Dendritic cell treated with granulocyte-macrophage colony-stimulating factor and Interleukin-4, amounts not matched to agents 40 ng/mL and 50 ng/mL, for 4 days (primary cell): ENCODE results near the gene OR52N2.

Source experiments
- H3K27ac Mint-ChIP-seq: one replicate; pipeline ENCODE4 v1.8.0; 2022; ENCODE audit warnings: mild to moderate bottlenecking, mixed read lengths
- H3K27me3 Mint-ChIP-seq: one replicate; pipeline ENCODE4 v1.8.0; 2022; ENCODE audit warnings: mild to moderate bottlenecking, mixed read lengths
- H3K36me3 Mint-ChIP-seq: one replicate; pipeline ENCODE4 v1.8.0; 2022; ENCODE audit warnings: low read depth, mixed read lengths
- H3K4me1 Mint-ChIP-seq: one replicate; pipeline ENCODE4 v1.8.0; 2022; ENCODE audit warnings: low read depth, mixed read lengths
- H3K4me3 Mint-ChIP-seq: one replicate; pipeline ENCODE4 v1.8.0; 2022; ENCODE audit warnings: mild to moderate bottlenecking, moderate library complexity, mixed read lengths
- H3K9me3 Mint-ChIP-seq: one replicate; pipeline ENCODE4 v1.8.0; 2022; ENCODE audit warnings: mixed read lengths
- intact Hi-C: fragments of 100-400 bp; cut with micrococcal nuclease; formaldehyde crosslinking; loops from one replicate; pipeline ENCODE4 v1.15.0; 2022

The OR52N2 gene

GRCh38 chr11:5808500-5809121 is at the start of gene OR52N2:
TSS of gene OR52N2 (plus strand) at chr11:5808924. CDS start at chr11:5820336, 11,412 bp downstream.
- Mint-ChIP-seq H3K36me3 (no peaks in the 10 kb centered on the region), H3K4me3 (peak within 1 kb of the TSS; percentile 73), H3K27ac (peak within 1 kb of the TSS; percentile 22), H3K9me3 (peaks cover 11% of the 10 kb centered on the region), H3K4me1 (peaks cover 12% of the 10 kb centered on the region), H3K27me3 (no peaks in the 10 kb centered on the region)
- intact Hi-C loops: loop anchor here (1.0 to 10.0 kb wide), 5 partner anchors 208 to 1174 kb away; partner anchors contain the start of genes OR51D1 and OR51V1

GRCh38 chr11:5767056-5767455 is 41.7 kb upstream of the OR52N2 start:
- Mint-ChIP-seq H3K4me3 (no peak overlapping the region), H3K9me3 (no peaks in the 10 kb centered on the region), H3K27me3 (no peaks in the 10 kb centered on the region), H3K27ac (no peak overlapping the region), H3K36me3 (no peaks in the 10 kb centered on the region), H3K4me1 (no peaks in the 10 kb centered on the region)
- intact Hi-C loops: no loop called here

GRCh38 chr11:5783255-5783654 is 25.5 kb upstream of the OR52N2 start, which contains the start of gene OR52N5:
TSS of gene OR52N5 (minus strand) at chr11:5783355. CDS start at chr11:5778634, 4,721 bp downstream.
- intact Hi-C loops: no loop called here
- no peaks in the 10 kb centered on the region for H3K4me1 Mint-ChIP-seq

GRCh38 chr11:5791165-5791564 is 17.6 kb upstream of the OR52N2 start, which contains the start of gene OR52N1:
TSS of gene OR52N1 (minus strand) at chr11:5791265. CDS start at chr11:5788816, 2,449 bp downstream.
- H3K9me3 Mint-ChIP-seq: no peaks in the 10 kb centered on the region
- H3K27me3 Mint-ChIP-seq: no peaks in the 10 kb centered on the region
- intact Hi-C loops: loop anchor here (10.0 kb wide), 1 partner anchor 46 kb away; no protein-coding TSS in a partner anchor

More at GRCh38 chr11:5783255-5783654, 25.5 kb upstream of the OR52N2 start, which contains the start of gene OR52N5:
- no peaks in the 10 kb centered on the region for H3K27me3 Mint-ChIP-seq
- no peak within 1 kb of the TSS for H3K4me3 Mint-ChIP-seq
- no peaks in the 10 kb centered on the region for H3K36me3 Mint-ChIP-seq
- H3K9me3 Mint-ChIP-seq: no peaks in the 10 kb centered on the region
- no peak within 1 kb of the TSS for H3K27ac Mint-ChIP-seq

GRCh38 chr11:5796541-5796940 is 12.2 kb upstream of the OR52N2 start:
- H3K4me3 Mint-ChIP-seq: no peak overlapping the region
- H3K4me1 Mint-ChIP-seq: no peaks in the 10 kb centered on the region
- H3K9me3 Mint-ChIP-seq: no peaks in the 10 kb centered on the region
- no peaks in the 10 kb centered on the region for H3K36me3 Mint-ChIP-seq
- H3K27me3 Mint-ChIP-seq: no peaks in the 10 kb centered on the region
- H3K27ac Mint-ChIP-seq: no peak overlapping the region
- intact Hi-C loops: loop anchor here (10.0 kb wide), 1 partner anchor 52 kb away; no protein-coding TSS in a partner anchor

More at GRCh38 chr11:5791165-5791564, 17.6 kb upstream of the OR52N2 start, which contains the start of gene OR52N1:
- Mint-ChIP-seq H3K27ac (no peak within 1 kb of the TSS), H3K4me3 (no peak within 1 kb of the TSS), H3K36me3 (no peaks in the 10 kb centered on the region), H3K4me1 (no peaks in the 10 kb centered on the region)

- no peaks in the 10 kb centered on the region for H3K27me3 Mint-ChIP-seq
- peaks cover under 1% of the 10 kb centered on the region for H3K4me1 Mint-ChIP-seq
- intact Hi-C loops: loop anchor here (10.0 kb wide), 3 partner anchors 599 to 1169 kb away; partner anchors contain the start of genes OR51D1 and OR51V1
- peaks cover 20% of the 10 kb centered on the region for H3K9me3 Mint-ChIP-seq
- no peaks in the 10 kb centered on the region for H3K36me3 Mint-ChIP-seq
- H3K4me3 Mint-ChIP-seq: no peak overlapping the region
- no peak overlapping the region for H3K27ac Mint-ChIP-seq
These were observed 4.7 kb upstream of the OR52N2 start for GRCh38 chr11:5803982-5804381.

- H3K27ac Mint-ChIP-seq: no peak overlapping the region
- intact Hi-C loops: loop anchor here (10.0 kb wide), 3 partner anchors 603 to 1173 kb away; partner anchors contain the start of genes OR51D1 and OR51V1
- no peaks in the 10 kb centered on the region for H3K27me3 Mint-ChIP-seq
- H3K4me1 Mint-ChIP-seq: peaks cover 12% of the 10 kb centered on the region
- peaks cover 20% of the 10 kb centered on the region for H3K9me3 Mint-ChIP-seq
- no peak overlapping the region for H3K4me3 Mint-ChIP-seq
- no peaks in the 10 kb centered on the region for H3K36me3 Mint-ChIP-seq
These were observed 1.1 kb upstream of the OR52N2 start for GRCh38 chr11:5807580-5807979.

GRCh38 chr11:5809122-5809519 is 397 bp downstream of the OR52N2 start:
- intact Hi-C loops: loop anchor here (10.0 kb wide), 3 partner anchors 604 to 1174 kb away; partner anchors contain the start of genes OR51D1 and OR51V1
- peak overlapping the region; percentile 22 for H3K27ac Mint-ChIP-seq
- no peaks in the 10 kb centered on the region for H3K36me3 Mint-ChIP-seq
- peaks cover 6% of the 10 kb centered on the region for H3K9me3 Mint-ChIP-seq
- H3K4me1 Mint-ChIP-seq: peaks cover 12% of the 10 kb centered on the region
- H3K4me3 Mint-ChIP-seq: peak overlapping the region; percentile 73
- no peaks in the 10 kb centered on the region for H3K27me3 Mint-ChIP-seq

- Mint-ChIP-seq H3K27me3 (no peaks in the 10 kb centered on the region), H3K4me3 (no peak overlapping the region), H3K27ac (no peak overlapping the region), H3K36me3 (no peaks in the 10 kb centered on the region), H3K9me3 (no peaks in the 10 kb centered on the region), H3K4me1 (peaks cover 18% of the 10 kb centered on the region)
- intact Hi-C loops: loop anchor here (5.0 to 10.0 kb wide), 4 partner anchors 128 to 1175 kb away; partner anchors contain the start of genes OR51D1 and OR51V1
These were observed 1.4 kb downstream of the OR52N2 start for GRCh38 chr11:5809905-5810795.

- no peaks in the 10 kb centered on the region for H3K36me3 Mint-ChIP-seq
- no peak overlapping the region for H3K4me3 Mint-ChIP-seq
- intact Hi-C loops: no loop called here
- peaks cover 9% of the 10 kb centered on the region for H3K9me3 Mint-ChIP-seq
- no peak overlapping the region for H3K27ac Mint-ChIP-seq
- H3K4me1 Mint-ChIP-seq: peaks cover 23% of the 10 kb centered on the region
- H3K27me3 Mint-ChIP-seq: no peaks in the 10 kb centered on the region
These were observed 6.8 kb downstream of the OR52N2 start for GRCh38 chr11:5815534-5815933.

- intact Hi-C loops: no loop called here
- Mint-ChIP-seq H3K27me3 (no peaks in the 10 kb centered on the region), H3K27ac (no peak overlapping the region), H3K4me1 (peaks cover 22% of the 10 kb centered on the region), H3K4me3 (no peak overlapping the region), H3K9me3 (peaks cover 9% of the 10 kb centered on the region), H3K36me3 (no peaks in the 10 kb centered on the region)
These were observed 9.6 kb downstream of the OR52N2 start for GRCh38 chr11:5818245-5818886.

GRCh38 chr11:5831196-5831829 is 22.6 kb downstream of the OR52N2 start:
- no peaks in the 10 kb centered on the region for H3K27me3 Mint-ChIP-seq
- no peaks in the 10 kb centered on the region for H3K4me1 Mint-ChIP-seq
- no peak overlapping the region for H3K27ac Mint-ChIP-seq
- intact Hi-C loops: no loop called here
- H3K9me3 Mint-ChIP-seq: peaks cover 9% of the 10 kb centered on the region
- H3K36me3 Mint-ChIP-seq: no peaks in the 10 kb centered on the region
- H3K4me3 Mint-ChIP-seq: no peak overlapping the region

- Mint-ChIP-seq H3K27ac (no peak overlapping the region), H3K27me3 (no peaks in the 10 kb centered on the region), H3K36me3 (no peaks in the 10 kb centered on the region), H3K4me1 (no peaks in the 10 kb centered on the region), H3K9me3 (peaks cover 9% of the 10 kb centered on the region), H3K4me3 (no peak overlapping the region)
- intact Hi-C loops: no loop called here
These were observed 24.7 kb downstream of the OR52N2 start for GRCh38 chr11:5833446-5833845.
